Astrocyte (in vitro differentiated cells and primary cell): ENCODE measurements around the gene BRAP.

ENCODE experiments used
- EZH2 ChIP-seq: IDR thresholded peaks from 2 replicates; pipeline ENCODE4 v1.6.1; 2012; ENCODE audit warnings: mild to moderate bottlenecking, low read length, inconsistent platforms; ENCODE audit not compliant: insufficient read depth
- TF ChIP-seq, protein P1 (sequence below): IDR thresholded peaks from 2 replicates; pipeline ENCODE4 v1.5.1; 2011; ENCODE audit warnings: low read depth, mild to moderate bottlenecking, inconsistent platforms, low read length, moderate library complexity; ENCODE audit not compliant: insufficient read depth

DNA sequence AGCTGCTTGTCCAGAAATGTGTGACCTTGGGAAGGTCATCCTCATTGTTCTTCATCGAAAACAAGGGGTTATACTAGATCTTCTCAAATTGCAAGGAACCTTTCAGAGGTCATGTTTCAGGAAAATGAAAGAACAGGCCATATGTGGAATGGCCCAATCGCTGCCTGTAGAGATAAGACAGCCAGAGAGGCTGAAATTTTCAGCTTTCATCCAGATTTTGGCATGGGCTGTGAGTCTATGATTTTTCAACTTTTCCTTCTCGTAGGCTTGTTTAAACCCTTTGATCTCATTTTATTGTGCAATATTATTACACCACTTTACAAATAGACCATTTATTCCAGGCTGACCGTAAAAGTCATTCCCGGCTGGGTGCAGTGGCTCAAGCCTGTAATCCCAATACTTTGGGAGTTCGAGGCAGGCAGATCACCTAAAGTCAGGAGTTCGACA lies 69.6 kb downstream of the BRAP start:
- TF ChIP-seq, protein P1, sequence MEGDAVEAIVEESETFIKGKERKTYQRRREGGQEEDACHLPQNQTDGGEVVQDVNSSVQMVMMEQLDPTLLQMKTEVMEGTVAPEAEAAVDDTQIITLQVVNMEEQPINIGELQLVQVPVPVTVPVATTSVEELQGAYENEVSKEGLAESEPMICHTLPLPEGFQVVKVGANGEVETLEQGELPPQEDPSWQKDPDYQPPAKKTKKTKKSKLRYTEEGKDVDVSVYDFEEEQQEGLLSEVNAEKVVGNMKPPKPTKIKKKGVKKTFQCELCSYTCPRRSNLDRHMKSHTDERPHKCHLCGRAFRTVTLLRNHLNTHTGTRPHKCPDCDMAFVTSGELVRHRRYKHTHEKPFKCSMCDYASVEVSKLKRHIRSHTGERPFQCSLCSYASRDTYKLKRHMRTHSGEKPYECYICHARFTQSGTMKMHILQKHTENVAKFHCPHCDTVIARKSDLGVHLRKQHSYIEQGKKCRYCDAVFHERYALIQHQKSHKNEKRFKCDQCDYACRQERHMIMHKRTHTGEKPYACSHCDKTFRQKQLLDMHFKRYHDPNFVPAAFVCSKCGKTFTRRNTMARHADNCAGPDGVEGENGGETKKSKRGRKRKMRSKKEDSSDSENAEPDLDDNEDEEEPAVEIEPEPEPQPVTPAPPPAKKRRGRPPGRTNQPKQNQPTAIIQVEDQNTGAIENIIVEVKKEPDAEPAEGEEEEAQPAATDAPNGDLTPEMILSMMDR = no peak
- TF ChIP-seq EZH2 = no peak
